Hepatocyte (in vitro differentiated cells): ENCODE results near the gene CSNK2A1. TPM values are rescaled to one million over a fixed set of nuclear protein-coding genes. Genes with fewer than 3 reads are reported as not detected.

Source experiments
- DNase-seq: peaks from one replicate; pipeline ENCODE4 v3.0.0-alpha.2; 2016; ENCODE audit warnings: low spot score
- H2AFZ ChIP-seq: fragments of 200-600 bp; sonication (generic); 2 replicates; pipeline ENCODE4 v1.6.0; 2016; ENCODE audit warnings: antibody characterized with exemption, mild to moderate bottlenecking
- H3K27ac ChIP-seq: fragments of 200-600 bp; sonication (generic); 2 replicates; pipeline ENCODE4 v1.5.1; 2016; ENCODE audit warnings: mild to moderate bottlenecking
- H3K27me3 ChIP-seq: fragments of 200-600 bp; sonication (generic); 2 replicates; pipeline ENCODE4 v1.6.1; 2016
- H3K36me3 ChIP-seq: fragments of 200-600 bp; sonication (generic); replicated peaks from 2 replicates; pipeline ENCODE4 v1.5.1; 2016; ENCODE audit warnings: low read depth; ENCODE audit not compliant: insufficient read depth
- H3K4me1 ChIP-seq: fragments of 200-600 bp; sonication (generic); 2 replicates; pipeline ENCODE4 v1.5.1; 2016; ENCODE audit warnings: mild to moderate bottlenecking, moderate library complexity; ENCODE audit not compliant: insufficient read depth
- H3K4me2 ChIP-seq: fragments of 200-600 bp; sonication (generic); 2 replicates; pipeline ENCODE4 v1.6.0; 2016
- H3K4me3 ChIP-seq: fragments of 200-600 bp; sonication (generic); 2 replicates; pipeline ENCODE4 v1.5.1; 2016; ENCODE audit warnings: mild to moderate bottlenecking
- H3K79me2 ChIP-seq: fragments of 200-600 bp; sonication (generic); 2 replicates; pipeline ENCODE4 v1.6.0; 2017; ENCODE audit warnings: mild to moderate bottlenecking
- H3K9me2 ChIP-seq: fragments of 200-600 bp; sonication (generic); replicated peaks from 2 replicates; pipeline ENCODE4 v1.6.0; 2017; ENCODE audit warnings: mild to moderate bottlenecking; ENCODE audit not compliant: insufficient read depth
- H3K9me3 ChIP-seq: fragments of 200-600 bp; sonication (generic); 2 replicates; pipeline ENCODE4 v1.5.1; 2016; ENCODE audit warnings: low read depth, mild to moderate bottlenecking
- H4K20me1 ChIP-seq: fragments of 200-600 bp; sonication (generic); 2 replicates; pipeline ENCODE4 v1.6.0; 2016; ENCODE audit warnings: mild to moderate bottlenecking; ENCODE audit not compliant: insufficient read depth, poor library complexity, severe bottlenecking
- EZH2 ChIP-seq: fragments of 200-600 bp; sonication (generic); IDR thresholded peaks from 2 replicates; pipeline ENCODE4 v1.6.1; 2016; ENCODE audit warnings: antibody characterized with exemption, mild to moderate bottlenecking, borderline replicate concordance
- EZH2phosphoT487 ChIP-seq: fragments of 200-600 bp; sonication (generic); IDR thresholded peaks from one replicate; pipeline ENCODE4 v1.6.1; 2018; ENCODE audit warnings: antibody characterized with exemption, mild to moderate bottlenecking, low read depth, moderate library complexity; ENCODE audit not compliant: unreplicated experiment, severe bottlenecking
- WGBS: methylation state at CpG from one replicate; pipeline ENCODE4 v1.1.6; 2016; ENCODE audit warnings: low lambda C conversion rate; ENCODE audit errors: missing lambda C conversion rate; 5-methylcytosine and 5-hydroxymethylcytosine counted together
- polyA plus RNA-seq: library from polyadenylated mRNA; unstranded; fragments of >200 nt; fragmentation: Nextera tagmentation; extraction: Ambion mirVana; gene quantifications from 2 replicates; pipeline ENCODE4 v1.2.1, GENCODE V29; 2016
- total RNA-seq: library from RNA; depleted of rRNA; stranded (reverse); fragments of >200 nt; gene quantifications from 2 replicates; pipeline ENCODE4 v1.2.3, GENCODE V29; 2014
- TF ChIP-seq, protein P1 (sequence below): fragments of 200-600 bp; sonication (generic); IDR thresholded peaks from 2 replicates; pipeline ENCODE4 v1.5.1; 2016; ENCODE audit warnings: antibody characterized with exemption, mild to moderate bottlenecking; ENCODE audit not compliant: poor library complexity

CSNK2A1 gene
- total and polyA plus RNA-seq, 2 experiments from 2014 or later, result 65.6 to 173 TPM

DNA sequence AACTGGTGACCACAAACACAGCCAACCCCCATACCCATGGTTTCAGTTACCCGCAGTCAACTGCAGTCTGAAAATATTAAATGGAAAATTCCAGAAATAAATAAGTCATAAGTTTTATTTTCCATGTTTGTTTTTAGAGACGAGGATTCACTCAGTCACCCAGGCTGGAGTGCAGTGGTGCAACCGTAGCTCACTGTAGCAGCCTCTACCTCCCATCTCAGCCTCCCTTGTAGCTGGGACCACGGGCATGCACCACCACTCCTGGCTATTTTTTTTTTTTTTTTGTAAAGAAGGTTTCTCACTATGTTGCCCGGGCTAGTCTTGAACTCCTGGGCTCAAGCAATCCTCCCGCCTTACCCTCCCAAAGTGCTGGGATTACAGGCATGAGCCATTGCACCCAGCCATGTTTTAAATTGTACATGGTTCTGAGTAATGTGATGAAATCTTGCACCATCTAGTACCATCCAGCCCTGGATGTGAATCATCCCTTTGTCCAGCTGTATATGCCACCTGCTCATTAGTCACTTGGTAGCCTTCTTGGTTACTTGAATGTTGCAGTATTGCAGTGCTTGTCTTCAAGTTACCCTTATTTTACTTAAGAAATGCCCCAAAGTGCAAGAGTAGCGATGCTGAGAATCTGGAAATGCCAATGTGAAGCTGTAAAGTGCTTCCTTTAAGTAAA, 14.5 kb downstream of the CSNK2A1 start:
- no peak overlapping the region for H3K4me3 ChIP-seq
- H3K9me2 ChIP-seq, result no peaks in the 10 kb centered on the region
- H3K27ac ChIP-seq, result no peak overlapping the region
- no peak for DNase-seq
- H3K4me1 ChIP-seq, result peaks cover 10% of the 10 kb centered on the region
- TF ChIP-seq, protein P1, sequence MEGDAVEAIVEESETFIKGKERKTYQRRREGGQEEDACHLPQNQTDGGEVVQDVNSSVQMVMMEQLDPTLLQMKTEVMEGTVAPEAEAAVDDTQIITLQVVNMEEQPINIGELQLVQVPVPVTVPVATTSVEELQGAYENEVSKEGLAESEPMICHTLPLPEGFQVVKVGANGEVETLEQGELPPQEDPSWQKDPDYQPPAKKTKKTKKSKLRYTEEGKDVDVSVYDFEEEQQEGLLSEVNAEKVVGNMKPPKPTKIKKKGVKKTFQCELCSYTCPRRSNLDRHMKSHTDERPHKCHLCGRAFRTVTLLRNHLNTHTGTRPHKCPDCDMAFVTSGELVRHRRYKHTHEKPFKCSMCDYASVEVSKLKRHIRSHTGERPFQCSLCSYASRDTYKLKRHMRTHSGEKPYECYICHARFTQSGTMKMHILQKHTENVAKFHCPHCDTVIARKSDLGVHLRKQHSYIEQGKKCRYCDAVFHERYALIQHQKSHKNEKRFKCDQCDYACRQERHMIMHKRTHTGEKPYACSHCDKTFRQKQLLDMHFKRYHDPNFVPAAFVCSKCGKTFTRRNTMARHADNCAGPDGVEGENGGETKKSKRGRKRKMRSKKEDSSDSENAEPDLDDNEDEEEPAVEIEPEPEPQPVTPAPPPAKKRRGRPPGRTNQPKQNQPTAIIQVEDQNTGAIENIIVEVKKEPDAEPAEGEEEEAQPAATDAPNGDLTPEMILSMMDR, result no peak
- TF ChIP-seq EZH2, result no peak
- TF ChIP-seq EZH2phosphoT487, result no peak
- no peak overlapping the region for H3K4me2 ChIP-seq
- no peaks in the 10 kb centered on the region for H3K36me3 ChIP-seq
- H2AFZ ChIP-seq, result no peak overlapping the region
- peaks cover 82% of the 10 kb centered on the region for H4K20me1 ChIP-seq
- 97% methylated on average over 7 of the region's 7 CpGs for WGBS
- no peaks in the 10 kb centered on the region for H3K27me3 ChIP-seq
- no peaks in the 10 kb centered on the region for H3K9me3 ChIP-seq
- H3K79me2 ChIP-seq, result peaks cover 99% of the 10 kb centered on the region

DNA sequence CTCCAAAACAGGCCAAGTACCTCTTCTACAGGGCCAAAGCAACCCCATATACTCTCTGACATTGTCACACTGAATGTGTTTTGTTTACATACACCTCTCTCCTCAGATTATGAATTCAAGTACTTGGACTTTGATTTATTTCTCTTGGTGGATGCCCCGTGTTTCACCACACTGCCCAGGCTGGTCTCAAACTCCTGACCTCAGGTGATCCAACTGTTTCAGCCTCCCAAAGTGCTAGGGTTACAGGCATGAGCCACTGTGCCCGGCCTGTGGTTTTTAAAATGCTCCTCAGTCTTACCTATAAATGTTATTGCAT, 16.1 kb downstream of the CSNK2A1 start:
- peaks cover 68% of the 10 kb centered on the region for H4K20me1 ChIP-seq
- no peaks in the 10 kb centered on the region for H3K36me3 ChIP-seq
- H3K4me3 ChIP-seq, result no peak overlapping the region
- H3K9me2 ChIP-seq, result no peaks in the 10 kb centered on the region
- H3K9me3 ChIP-seq, result no peaks in the 10 kb centered on the region
- WGBS, result 83% methylated on average over 2 of the region's 2 CpGs
- H3K79me2 ChIP-seq, result peaks cover 99% of the 10 kb centered on the region
- no peak overlapping the region for H2AFZ ChIP-seq
- H3K4me2 ChIP-seq, result no peak overlapping the region
- no peaks in the 10 kb centered on the region for H3K27me3 ChIP-seq
- peaks cover 10% of the 10 kb centered on the region for H3K4me1 ChIP-seq
- no peak overlapping the region for H3K27ac ChIP-seq
- no peak for TF ChIP-seq EZH2phosphoT487
- TF ChIP-seq, protein P1, result no peak
- no peak for DNase-seq

DNA sequence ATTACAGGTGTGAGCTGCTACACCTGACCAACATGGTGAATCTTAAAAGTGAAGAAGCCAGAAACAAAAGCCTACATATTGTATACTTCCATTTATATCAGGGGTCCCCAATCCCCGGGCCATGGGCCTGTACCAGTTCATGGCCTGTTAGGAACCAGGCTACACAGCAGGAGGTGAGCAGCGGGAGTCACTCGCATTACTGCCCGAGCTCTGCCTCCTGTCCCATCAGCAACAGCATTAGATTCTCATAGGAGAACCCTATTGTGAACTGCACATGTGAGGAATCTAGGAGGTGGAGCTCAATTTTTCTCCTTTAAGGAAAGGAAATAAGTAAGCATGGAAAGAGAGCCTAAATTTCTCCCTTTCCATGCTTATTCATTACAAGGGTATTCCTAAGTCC, 21.7 kb downstream of the CSNK2A1 start:
- Histone ChIP-seq H3K4me2 (no peak overlapping the region), H3K9me3 (peaks cover 16% of the 10 kb centered on the region), H4K20me1 (peaks cover 44% of the 10 kb centered on the region), H3K27ac (no peak overlapping the region), H3K79me2 (peaks cover 99% of the 10 kb centered on the region), H3K27me3 (no peaks in the 10 kb centered on the region), H3K4me1 (no peaks in the 10 kb centered on the region), H3K36me3 (no peaks in the 10 kb centered on the region), H3K4me3 (no peak overlapping the region), H3K9me2 (no peaks in the 10 kb centered on the region), H2AFZ (no peak overlapping the region)
- 99% methylated on average over 4 of the region's 4 CpGs for WGBS
- no peak for DNase-seq
- TF ChIP-seq EZH2, result no peak
- TF ChIP-seq, protein P1, result no peak
- no peak for TF ChIP-seq EZH2phosphoT487

DNA sequence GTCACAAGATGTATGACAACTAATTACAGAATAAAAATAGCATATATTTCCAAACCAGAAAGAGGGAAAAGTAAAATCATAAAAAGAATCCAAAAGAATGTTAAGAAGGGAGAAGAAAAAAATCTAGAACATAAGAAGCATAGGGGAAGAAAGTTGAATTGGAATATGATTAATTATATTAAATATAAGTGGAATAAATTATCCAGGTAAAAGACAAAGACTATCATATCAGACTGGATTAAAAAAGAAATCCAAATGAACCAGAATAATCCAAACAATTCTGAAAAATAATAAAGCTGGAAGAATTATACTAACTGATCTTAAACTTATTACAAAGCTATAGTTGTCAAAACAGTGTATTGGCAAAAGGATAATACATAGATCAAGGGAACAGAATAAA, 23.6 kb downstream of the CSNK2A1 start:
- H4K20me1 ChIP-seq, result peaks cover 53% of the 10 kb centered on the region
- peaks cover 100% of the 10 kb centered on the region for H3K79me2 ChIP-seq
- H3K27ac ChIP-seq, result no peak overlapping the region
- H3K4me3 ChIP-seq, result no peak overlapping the region
- H3K4me1 ChIP-seq, result no peaks in the 10 kb centered on the region
- peaks cover 16% of the 10 kb centered on the region for H3K9me3 ChIP-seq
- TF ChIP-seq, protein P1, result no peak
- TF ChIP-seq EZH2 (no peak), EZH2phosphoT487 (no peak)
- DNase-seq, result no peak
- no peaks in the 10 kb centered on the region for H3K27me3 ChIP-seq
- H3K9me2 ChIP-seq, result no peaks in the 10 kb centered on the region
- no peak overlapping the region for H2AFZ ChIP-seq
- no peaks in the 10 kb centered on the region for H3K36me3 ChIP-seq
- H3K4me2 ChIP-seq, result no peak overlapping the region
